ENCODE measurements around the gene ABCA5.
"Not testable (repeated sequence)": the region's sequence is repeated elsewhere in the genome, so short reads cannot be mapped to it uniquely, and the experiment has no call there.

Gene ABCA5

DNA sequence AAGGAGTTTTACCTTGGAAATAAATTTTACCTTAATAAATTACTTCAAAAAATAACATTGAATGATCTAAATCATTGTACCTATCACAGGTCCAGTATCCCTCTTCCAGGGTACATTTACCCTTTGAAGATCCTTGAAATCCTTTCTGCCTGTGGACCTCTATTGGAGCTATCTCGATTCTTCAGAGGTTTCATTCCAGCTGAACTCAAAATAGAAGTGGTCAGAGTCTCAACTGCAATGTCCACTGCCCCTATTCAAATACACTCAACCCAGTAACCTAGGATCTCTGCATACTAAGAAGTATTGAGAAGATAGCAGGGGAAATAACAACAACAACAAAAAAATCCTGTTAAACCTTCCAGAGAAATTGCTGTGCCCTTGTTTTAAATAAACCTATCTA, 9.3 kb downstream of the ABCA5 start:
- no peaks in the 10 kb centered on the region for H3K36me3 ChIP-seq (ENCODE audit: control insufficient read depth, insufficient read depth, low read length)
- H2AFZ ChIP-seq: no peak overlapping the region
- H3K27me3 ChIP-seq (ENCODE audit: control insufficient read depth, insufficient read depth, low read length): no peaks in the 10 kb centered on the region
- H3K79me2 ChIP-seq: peaks cover 4% of the 10 kb centered on the region
- H3K4me3 ChIP-seq (ENCODE audit: low read depth, low read length): no peak overlapping the region
- no peak overlapping the region for H3K4me2 ChIP-seq (ENCODE audit: low read length)
- no peak overlapping the region for H3K27ac ChIP-seq
- no peaks in the 10 kb centered on the region for H3K9me3 ChIP-seq (ENCODE audit: control insufficient read depth, low read length)
- no peak overlapping the region for H3K9ac ChIP-seq
- peaks cover 7% of the 10 kb centered on the region for H3K4me1 ChIP-seq
- TF ChIP-seq, protein P1, sequence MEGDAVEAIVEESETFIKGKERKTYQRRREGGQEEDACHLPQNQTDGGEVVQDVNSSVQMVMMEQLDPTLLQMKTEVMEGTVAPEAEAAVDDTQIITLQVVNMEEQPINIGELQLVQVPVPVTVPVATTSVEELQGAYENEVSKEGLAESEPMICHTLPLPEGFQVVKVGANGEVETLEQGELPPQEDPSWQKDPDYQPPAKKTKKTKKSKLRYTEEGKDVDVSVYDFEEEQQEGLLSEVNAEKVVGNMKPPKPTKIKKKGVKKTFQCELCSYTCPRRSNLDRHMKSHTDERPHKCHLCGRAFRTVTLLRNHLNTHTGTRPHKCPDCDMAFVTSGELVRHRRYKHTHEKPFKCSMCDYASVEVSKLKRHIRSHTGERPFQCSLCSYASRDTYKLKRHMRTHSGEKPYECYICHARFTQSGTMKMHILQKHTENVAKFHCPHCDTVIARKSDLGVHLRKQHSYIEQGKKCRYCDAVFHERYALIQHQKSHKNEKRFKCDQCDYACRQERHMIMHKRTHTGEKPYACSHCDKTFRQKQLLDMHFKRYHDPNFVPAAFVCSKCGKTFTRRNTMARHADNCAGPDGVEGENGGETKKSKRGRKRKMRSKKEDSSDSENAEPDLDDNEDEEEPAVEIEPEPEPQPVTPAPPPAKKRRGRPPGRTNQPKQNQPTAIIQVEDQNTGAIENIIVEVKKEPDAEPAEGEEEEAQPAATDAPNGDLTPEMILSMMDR (IDR thresholded peaks at IDR 0.05): no peak

DNA sequence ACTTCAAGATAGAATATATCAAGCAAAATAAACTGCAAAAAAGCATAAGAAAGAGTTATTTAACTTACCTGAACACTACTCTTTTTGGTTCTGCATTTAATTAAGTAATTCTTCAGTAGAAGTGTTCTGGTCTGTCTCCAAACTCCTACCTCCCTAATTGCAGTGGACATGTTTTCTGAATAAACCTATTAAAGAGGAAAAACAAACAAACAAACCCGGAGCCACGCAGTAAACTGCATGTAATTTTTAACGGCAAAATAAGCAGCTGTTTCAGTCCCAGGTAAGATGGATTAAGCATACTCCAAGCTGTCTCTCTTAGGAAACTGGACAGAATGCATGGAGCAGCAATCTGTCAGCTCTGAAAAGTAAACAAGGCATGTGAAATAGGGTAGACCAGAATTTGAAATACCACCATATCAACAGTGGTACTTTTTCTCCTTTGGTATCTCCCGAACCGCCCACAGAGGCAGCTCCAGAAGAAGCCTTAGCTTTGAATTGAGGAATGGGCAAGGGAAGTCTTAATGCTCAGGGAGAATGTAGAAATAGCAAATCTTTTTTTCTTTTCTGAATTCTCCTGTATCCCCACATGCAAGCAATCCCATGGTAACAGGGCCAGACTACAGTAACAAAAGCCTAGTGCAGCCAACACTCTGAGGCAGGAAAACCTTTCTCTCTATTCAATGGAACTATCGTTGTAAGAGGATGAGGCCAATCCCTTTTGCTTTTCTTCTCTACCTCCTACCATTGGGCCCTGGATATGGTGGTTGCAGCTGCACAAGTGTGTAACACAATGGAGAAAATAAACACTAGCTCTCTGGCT, 12.5 kb downstream of the ABCA5 start:
- Histone ChIP-seq H3K36me3 (ENCODE audit: control insufficient read depth, insufficient read depth, low read length) (no peaks in the 10 kb centered on the region), H3K27ac (no peak overlapping the region), H2AFZ (no peak overlapping the region), H3K27me3 (ENCODE audit: control insufficient read depth, insufficient read depth, low read length) (no peaks in the 10 kb centered on the region), H3K4me2 (ENCODE audit: low read length) (no peak overlapping the region), H3K9me3 (ENCODE audit: control insufficient read depth, low read length) (no peaks in the 10 kb centered on the region), H3K4me1 (peaks cover 7% of the 10 kb centered on the region), H3K9ac (no peak overlapping the region), H3K4me3 (ENCODE audit: low read depth, low read length) (no peak overlapping the region), H3K79me2 (peaks cover 4% of the 10 kb centered on the region)
- TF ChIP-seq, protein P1 (IDR thresholded peaks at IDR 0.05): no peak

DNA sequence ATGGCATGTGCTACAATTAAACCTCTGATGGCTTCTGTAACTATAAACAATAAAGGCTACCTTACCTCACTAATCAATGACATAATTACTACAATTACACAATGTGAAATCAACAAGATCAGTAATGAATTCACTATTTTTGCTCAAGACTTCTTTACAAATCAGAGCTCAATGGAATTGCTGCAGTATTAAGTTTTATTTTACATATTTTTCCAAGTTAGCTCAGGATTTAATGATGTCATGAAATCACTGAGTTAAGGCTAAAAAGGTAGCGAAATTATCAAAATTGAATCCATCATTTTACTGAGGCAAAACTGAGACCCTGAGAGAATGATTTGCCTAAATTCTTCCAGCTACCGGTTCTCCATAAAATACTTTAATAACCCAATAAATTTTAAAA, 21.8 kb downstream of the ABCA5 start:
- no peak overlapping the region for H3K27ac ChIP-seq
- no peak overlapping the region for H3K9ac ChIP-seq
- H3K79me2 ChIP-seq: no peaks in the 10 kb centered on the region
- H3K4me2 ChIP-seq (ENCODE audit: low read length): no peak overlapping the region
- no peak overlapping the region for H3K4me3 ChIP-seq (ENCODE audit: low read depth, low read length)
- H2AFZ ChIP-seq: no peak overlapping the region
- no peaks in the 10 kb centered on the region for H3K27me3 ChIP-seq (ENCODE audit: control insufficient read depth, insufficient read depth, low read length)
- H3K4me1 ChIP-seq: no peaks in the 10 kb centered on the region
- no peaks in the 10 kb centered on the region for H3K9me3 ChIP-seq (ENCODE audit: control insufficient read depth, low read length)
- TF ChIP-seq, protein P1 (IDR thresholded peaks at IDR 0.05): no peak
- H3K36me3 ChIP-seq (ENCODE audit: control insufficient read depth, insufficient read depth, low read length): no peaks in the 10 kb centered on the region

- no peak overlapping the region for H3K9ac ChIP-seq
- H2AFZ ChIP-seq: no peak overlapping the region
- no peaks in the 10 kb centered on the region for H3K36me3 ChIP-seq (ENCODE audit: control insufficient read depth, insufficient read depth, low read length)
- no peak overlapping the region for H3K4me3 ChIP-seq (ENCODE audit: low read depth, low read length)
- H3K27me3 ChIP-seq (ENCODE audit: control insufficient read depth, insufficient read depth, low read length): no peaks in the 10 kb centered on the region
- peaks cover 5% of the 10 kb centered on the region for H3K4me1 ChIP-seq
- TF ChIP-seq, protein P1 (IDR thresholded peaks at IDR 0.05): no peak
- H3K27ac ChIP-seq: no peak overlapping the region
- H3K9me3 ChIP-seq (ENCODE audit: control insufficient read depth, low read length): no peaks in the 10 kb centered on the region
- H3K79me2 ChIP-seq: no peaks in the 10 kb centered on the region
- H3K4me2 ChIP-seq (ENCODE audit: low read length): no peak overlapping the region
Observed at GRCh38 chr17:69302682-69303081, 24.3 kb downstream of the ABCA5 start.

DNA sequence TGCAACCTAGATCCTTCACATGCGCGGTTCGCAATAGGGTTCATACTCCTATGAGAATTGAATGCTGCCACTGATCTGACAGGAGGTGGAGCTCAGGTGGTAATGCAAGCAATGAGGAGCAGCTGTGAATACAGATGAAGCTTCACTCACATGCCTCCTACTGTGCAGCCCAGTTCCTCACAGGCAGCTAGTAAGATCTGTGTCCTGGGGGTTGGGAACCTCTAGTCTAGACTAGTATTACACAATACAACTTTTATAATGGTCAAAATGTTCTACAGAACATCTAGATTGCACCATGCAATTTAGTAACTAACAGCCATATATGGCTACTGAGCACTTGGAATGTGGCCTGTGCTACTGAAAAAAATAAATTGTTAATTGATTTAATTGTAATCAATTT, 26.7 kb downstream of the ABCA5 start:
- Histone ChIP-seq H3K79me2 (no peaks in the 10 kb centered on the region), H3K9me3 (ENCODE audit: control insufficient read depth, low read length) (no peaks in the 10 kb centered on the region), H3K36me3 (ENCODE audit: control insufficient read depth, insufficient read depth, low read length) (no peaks in the 10 kb centered on the region), H3K4me2 (ENCODE audit: low read length) (no peak overlapping the region), H2AFZ (no peak overlapping the region), H3K4me1 (peaks cover 5% of the 10 kb centered on the region), H3K4me3 (ENCODE audit: low read depth, low read length) (no peak overlapping the region), H3K27me3 (ENCODE audit: control insufficient read depth, insufficient read depth, low read length) (no peaks in the 10 kb centered on the region), H3K27ac (no peak overlapping the region), H3K9ac (no peak overlapping the region)
- TF ChIP-seq, protein P1 (IDR thresholded peaks at IDR 0.05): no peak

GRCh38 chr17:69298120-69298722, 28.7 kb downstream of the ABCA5 start:
- H3K27ac ChIP-seq; H3K36me3 ChIP-seq (ENCODE audit: control insufficient read depth, insufficient read depth, low read length); H3K4me1 ChIP-seq; H3K27me3 ChIP-seq (ENCODE audit: control insufficient read depth, insufficient read depth, low read length); H3K4me3 ChIP-seq (ENCODE audit: low read depth, low read length); H3K4me2 ChIP-seq (ENCODE audit: low read length); H3K9ac ChIP-seq; H2AFZ ChIP-seq; H3K79me2 ChIP-seq; H3K9me3 ChIP-seq (ENCODE audit: control insufficient read depth, low read length): not testable (repeated sequence)
